Astrocyte (in vitro differentiated cells and primary cell): ENCODE results near the gene DSG2. TPM values are rescaled to one million over a fixed set of nuclear protein-coding genes. Genes with fewer than 3 reads are reported as not detected.

Experiments
- DNase-seq: peaks from one replicate; pipeline ENCODE4 v3.0.0-alpha.2; 2010; ENCODE audit warnings: low read depth
- FAIRE-seq: peaks from 2 replicates; lab custom pipeline; 2011; peaks lifted over from hg19 to GRCh38; lab: Jason Lieb, UNC
- H2AFZ ChIP-seq: 2 replicates; pipeline ENCODE4 v1.6.0; 2012; ENCODE audit warnings: low read depth, low read length, inconsistent platforms
- H3K27ac ChIP-seq: 2 replicates; pipeline ENCODE4 v1.5.1; 2011; ENCODE audit warnings: low read depth, low read length, inconsistent platforms
- H3K27me3 ChIP-seq: 2 replicates; pipeline ENCODE4 v1.6.0; 2011; ENCODE audit warnings: low read length, inconsistent platforms; ENCODE audit not compliant: insufficient read depth
- H3K36me3 ChIP-seq: 2 replicates; pipeline ENCODE4 v1.5.1; 2011; ENCODE audit warnings: low read length, inconsistent platforms; ENCODE audit not compliant: insufficient read depth
- H3K4me1 ChIP-seq: 2 replicates; pipeline ENCODE4 v1.5.1; 2011; ENCODE audit warnings: low read length, inconsistent platforms; ENCODE audit not compliant: insufficient read depth
- H3K4me2 ChIP-seq: 2 replicates; pipeline ENCODE4 v1.6.0; 2012; ENCODE audit warnings: low read length, inconsistent platforms
- H3K4me3 ChIP-seq: 2 replicates; pipeline ENCODE4 v1.5.1; 2011; ENCODE audit warnings: low read depth, mild to moderate bottlenecking, low read length, inconsistent platforms; ENCODE audit not compliant: insufficient read depth
- H3K79me2 ChIP-seq: 2 replicates; pipeline ENCODE4 v1.6.0; 2012; ENCODE audit warnings: mild to moderate bottlenecking, low read length, inconsistent platforms; ENCODE audit not compliant: insufficient read depth
- H3K9ac ChIP-seq: 2 replicates; pipeline ENCODE4 v1.6.0; 2012; ENCODE audit warnings: mild to moderate bottlenecking, low read length, inconsistent platforms
- H3K9me3 ChIP-seq: 2 replicates; pipeline ENCODE4 v1.5.1; 2012; ENCODE audit warnings: low read depth, mild to moderate bottlenecking, low read length, inconsistent platforms; ENCODE audit not compliant: insufficient read depth
- H4K20me1 ChIP-seq: 2 replicates; pipeline ENCODE4 v1.6.0; 2012; ENCODE audit warnings: low read length, inconsistent platforms; ENCODE audit not compliant: insufficient read depth
- H3K27ac Mint-ChIP-seq: one replicate; pipeline ENCODE4 v1.8.0; 2021; ENCODE audit warnings: mild to moderate bottlenecking, mixed read lengths; ENCODE audit not compliant: unreplicated experiment
- H3K27me3 Mint-ChIP-seq: one replicate; pipeline ENCODE4 v1.8.0; 2021; ENCODE audit warnings: low read depth, mixed read lengths; ENCODE audit not compliant: unreplicated experiment
- H3K36me3 Mint-ChIP-seq: one replicate; pipeline ENCODE4 v1.8.0; 2021; ENCODE audit warnings: low read depth, mixed read lengths; ENCODE audit not compliant: unreplicated experiment
- H3K4me1 Mint-ChIP-seq: one replicate; pipeline ENCODE4 v1.8.0; 2021; ENCODE audit warnings: low read depth, mixed read lengths; ENCODE audit not compliant: unreplicated experiment
- H3K4me3 Mint-ChIP-seq: one replicate; pipeline ENCODE4 v1.8.0; 2021; ENCODE audit warnings: mild to moderate bottlenecking, moderate library complexity, mixed read lengths; ENCODE audit not compliant: unreplicated experiment
- H3K9me3 Mint-ChIP-seq: one replicate; pipeline ENCODE4 v1.8.0; 2021; ENCODE audit warnings: mild to moderate bottlenecking, mixed read lengths; ENCODE audit not compliant: unreplicated experiment
- EZH2 ChIP-seq: IDR thresholded peaks from 2 replicates; pipeline ENCODE4 v1.6.1; 2012; ENCODE audit warnings: mild to moderate bottlenecking, low read length, inconsistent platforms; ENCODE audit not compliant: insufficient read depth
- total RNA-seq: library from RNA; stranded (reverse); gene quantifications from 2 replicates; pipeline ENCODE4 v1.2.1, GENCODE V29; 2021
- TF ChIP-seq, protein P1 (sequence below): IDR thresholded peaks from 2 replicates; pipeline ENCODE4 v1.5.1; 2011; ENCODE audit warnings: low read depth, mild to moderate bottlenecking, inconsistent platforms, low read length, moderate library complexity; ENCODE audit not compliant: insufficient read depth

DSG2 gene
- total RNA-seq, 1 donor from 2014 or later: 154 TPM

- Histone ChIP-seq H3K9me3 (no peaks in the 10 kb centered on the region), H3K79me2 (no peaks in the 10 kb centered on the region), H3K9ac (no peak overlapping the region), H3K4me3 (no peak overlapping the region), H4K20me1 (no peaks in the 10 kb centered on the region), H3K36me3 (no peaks in the 10 kb centered on the region), H3K27ac (no peak overlapping the region), H3K4me2 (no peak overlapping the region), H3K4me1 (peaks cover 19% of the 10 kb centered on the region), H3K27me3 (no peaks in the 10 kb centered on the region), H2AFZ (no peak overlapping the region)
- H3K27me3 Mint-ChIP-seq: no peaks in the 10 kb centered on the region
- H3K36me3 Mint-ChIP-seq: peaks cover 4% of the 10 kb centered on the region
- H3K4me3 Mint-ChIP-seq: no peak overlapping the region
- FAIRE-seq: no peak
- TF ChIP-seq, protein P1, sequence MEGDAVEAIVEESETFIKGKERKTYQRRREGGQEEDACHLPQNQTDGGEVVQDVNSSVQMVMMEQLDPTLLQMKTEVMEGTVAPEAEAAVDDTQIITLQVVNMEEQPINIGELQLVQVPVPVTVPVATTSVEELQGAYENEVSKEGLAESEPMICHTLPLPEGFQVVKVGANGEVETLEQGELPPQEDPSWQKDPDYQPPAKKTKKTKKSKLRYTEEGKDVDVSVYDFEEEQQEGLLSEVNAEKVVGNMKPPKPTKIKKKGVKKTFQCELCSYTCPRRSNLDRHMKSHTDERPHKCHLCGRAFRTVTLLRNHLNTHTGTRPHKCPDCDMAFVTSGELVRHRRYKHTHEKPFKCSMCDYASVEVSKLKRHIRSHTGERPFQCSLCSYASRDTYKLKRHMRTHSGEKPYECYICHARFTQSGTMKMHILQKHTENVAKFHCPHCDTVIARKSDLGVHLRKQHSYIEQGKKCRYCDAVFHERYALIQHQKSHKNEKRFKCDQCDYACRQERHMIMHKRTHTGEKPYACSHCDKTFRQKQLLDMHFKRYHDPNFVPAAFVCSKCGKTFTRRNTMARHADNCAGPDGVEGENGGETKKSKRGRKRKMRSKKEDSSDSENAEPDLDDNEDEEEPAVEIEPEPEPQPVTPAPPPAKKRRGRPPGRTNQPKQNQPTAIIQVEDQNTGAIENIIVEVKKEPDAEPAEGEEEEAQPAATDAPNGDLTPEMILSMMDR: no peak
- TF ChIP-seq EZH2: no peak
- H3K4me1 Mint-ChIP-seq: peaks cover 46% of the 10 kb centered on the region
- H3K27ac Mint-ChIP-seq: no peak overlapping the region
- H3K9me3 Mint-ChIP-seq: peaks cover 2% of the 10 kb centered on the region
- DNase-seq: peak; percentile 10
These were observed 11.6 kb downstream of the DSG2 start for GRCh38 chr18:31509571-31509970.

- no peaks in the 10 kb centered on the region for H3K79me2 ChIP-seq
These were observed 12.3 kb downstream of the DSG2 start for GRCh38 chr18:31510319-31510718.

DNA sequence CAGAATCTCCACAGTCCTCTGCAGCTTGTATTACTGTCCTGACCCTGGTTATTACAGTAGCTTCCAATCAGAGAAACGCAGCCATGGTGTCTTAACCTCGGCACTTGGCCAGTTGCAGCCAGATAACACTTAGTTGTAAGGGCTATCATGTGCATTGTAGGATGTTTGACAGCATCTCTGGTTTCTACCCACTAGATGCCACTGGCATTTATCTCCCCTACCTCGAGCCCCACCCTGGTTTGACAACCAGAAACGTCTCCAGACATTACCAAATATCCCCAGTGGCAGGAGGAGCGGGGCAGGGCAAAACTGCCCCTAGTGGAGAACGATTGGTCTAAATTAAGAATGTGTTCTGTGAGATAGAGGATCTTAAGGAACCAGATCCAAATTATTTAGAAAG is 13.1 kb downstream of the DSG2 start:
- Histone ChIP-seq H2AFZ (no peak overlapping the region), H4K20me1 (no peaks in the 10 kb centered on the region), H3K4me2 (no peak overlapping the region), H3K36me3 (no peaks in the 10 kb centered on the region), H3K4me3 (no peak overlapping the region), H3K4me1 (peaks cover 19% of the 10 kb centered on the region), H3K79me2 (no peaks in the 10 kb centered on the region), H3K27ac (no peak overlapping the region), H3K9me3 (no peaks in the 10 kb centered on the region), H3K9ac (no peak overlapping the region), H3K27me3 (no peaks in the 10 kb centered on the region)
- Mint-ChIP-seq H3K9me3 (peaks cover 2% of the 10 kb centered on the region), H3K4me3 (no peak overlapping the region), H3K4me1 (peaks cover 46% of the 10 kb centered on the region), H3K36me3 (peaks cover 4% of the 10 kb centered on the region), H3K27me3 (no peaks in the 10 kb centered on the region), H3K27ac (peak overlapping the region; percentile 38)
- DNase-seq (no peak), FAIRE-seq (no peak)
- TF ChIP-seq, protein P1: no peak
- no peak for TF ChIP-seq EZH2

More at GRCh38 chr18:31510319-31510718, 12.3 kb downstream of the DSG2 start:
- FAIRE-seq (no peak), DNase-seq (peak; percentile 29)
- no peak overlapping the region for H3K4me3 ChIP-seq
- H3K36me3 ChIP-seq: no peaks in the 10 kb centered on the region
- no peaks in the 10 kb centered on the region for H3K27me3 ChIP-seq
- Mint-ChIP-seq H3K4me3 (no peak overlapping the region), H3K27me3 (no peaks in the 10 kb centered on the region), H3K36me3 (peaks cover 4% of the 10 kb centered on the region), H3K27ac (peak overlapping the region; percentile 4), H3K9me3 (peaks cover 2% of the 10 kb centered on the region), H3K4me1 (peaks cover 46% of the 10 kb centered on the region)
- no peak overlapping the region for H3K27ac ChIP-seq
- H2AFZ ChIP-seq: no peak overlapping the region
- no peaks in the 10 kb centered on the region for H4K20me1 ChIP-seq
- H3K4me2 ChIP-seq: no peak overlapping the region
- no peak overlapping the region for H3K9ac ChIP-seq
- peaks cover 19% of the 10 kb centered on the region for H3K4me1 ChIP-seq
- TF ChIP-seq EZH2: no peak
- TF ChIP-seq, protein P1: no peak
- H3K9me3 ChIP-seq: no peaks in the 10 kb centered on the region
